Measurements from ENCODE around the gene TSGA10IP. TPM values are rescaled to one million over a fixed set of nuclear protein-coding genes. Genes with fewer than 3 reads are reported as not detected.

Gene TSGA10IP
- total and polyA plus RNA-seq, 10 of the 15 experiments (the other 5 are each of a cell fraction or from before 2014, with no cell fraction given): not detected

- POLR2A ChIA-PET: interaction anchor here (0.6 to 4.9 kb wide), 6 partner anchors 9 to 226 kb away, joined by 3 to 67 read pairs (median 6); partner anchors contain the start of genes CCDC85B and FIBP
- BruUV-seq (replicated peaks): no TSS peak
- in situ Hi-C loops (cut with MboI) (no loop called here), intact Hi-C loops (cut with micrococcal nuclease; ENCODE audit: unreplicated experiment) (no loop called here)
- peaks cover 9% of the 10 kb centered on the region for H3K79me2 ChIP-seq (ENCODE audit: control insufficient read depth, insufficient read depth, low read length)
- CTCF ChIA-PET: interaction anchor here (0.6 to 6.5 kb wide), 4 partner anchors 11 to 87 kb away, joined by 3 to 67 read pairs (median 12); partner anchors contain the start of genes CCDC85B and FIBP
- peak within 1 kb of the TSS; percentile 3 for H3K9ac ChIP-seq (ENCODE audit: control insufficient read depth, insufficient read depth, low read length)
- DNase-seq (ENCODE audit: low read depth, low spot score) (peak; percentile 57), FAIRE-seq (peak; percentile 56), ATAC-seq (peak; percentile 89)
- WGBS (ENCODE audit: insufficient coverage, insufficient replicate concordance, low lambda C conversion rate, missing lambda C conversion rate): 2% methylated on average over 71 of the region's 80 CpGs
- no peaks in the 10 kb centered on the region for H3K36me3 ChIP-seq (ENCODE audit: control insufficient read depth in 2 of 2, insufficient read depth in 2 of 2, low read length in 1 of 2)
- peak within 1 kb of the TSS; percentile 64 for H2AFZ ChIP-seq (ENCODE audit: control insufficient read depth, low read depth, low read length)
- RAD21 ChIA-PET (ENCODE audit: unreplicated experiment): interaction anchor here (0.5 to 2.6 kb wide), 4 partner anchors 9 to 199 kb away, joined by 4 to 23 read pairs (median 5); partner anchors contain the start of genes CCDC85B and MUS81
- no peaks in the 10 kb centered on the region for H3K9me3 ChIP-seq (replicated peaks; ENCODE audit: control insufficient read depth, insufficient read depth, low read length)
- H3K4me3 ChIP-seq: peak within 1 kb of the TSS; percentile 84
- no peaks in the 10 kb centered on the region for H4K20me1 ChIP-seq (ENCODE audit: control insufficient read depth, insufficient read depth)
- no peaks in the 10 kb centered on the region; a peak in 1 of 4 replicates for H3K27me3 ChIP-seq (replicated peaks in 1 of 2; ENCODE audit: control insufficient read depth in 2 of 2, insufficient read depth in 2 of 2, low read length in 1 of 2)
- 0 out of 2 replicates have a peak, but pooled peaks cover 6% of the 10 kb centered on the region for H3K4me1 ChIP-seq (ENCODE audit: control insufficient read depth, insufficient read depth, low read length)
- peak within 1 kb of the TSS; percentile 86 for H3K4me2 ChIP-seq (ENCODE audit: control insufficient read depth, insufficient read depth)
- SMC1A ChIA-PET (ENCODE audit: uncharacterized antibody, unreplicated experiment): interaction anchor here (0.8 to 5.6 kb wide), 4 partner anchors 11 to 91 kb away, joined by 3 to 47 read pairs (median 5); partner anchors contain the start of genes CCDC85B and FIBP
- peak within 1 kb of the TSS; percentile 9; the same call in 1 of the 2 replicates for H3K27ac ChIP-seq (ENCODE audit: control insufficient read depth, insufficient read depth)
- TF ChIP-seq MTA2 (IDR thresholded peaks at IDR 0.05; ENCODE audit: low read depth): no peak
- no peak for TF ChIP-seq MYB (IDR thresholded peaks at IDR 0.05; ENCODE audit: borderline replicate concordance, low read depth, low read length)
- TF ChIP-seq BCL11A (IDR thresholded peaks at IDR 0.05; ENCODE audit: low read depth, low read length): no peak
- no peak for TF ChIP-seq SUZ12 (IDR thresholded peaks at IDR 0.05; ENCODE audit: unreplicated experiment)
- peak; percentile 89 for TF ChIP-seq FOXK2 (IDR thresholded peaks at IDR 0.05)
- TF ChIP-seq MLLT1 (IDR thresholded peaks at IDR 0.05): no peak
- no peak for TF ChIP-seq MEF2B (IDR thresholded peaks at IDR 0.05; ENCODE audit: partially characterized antibody, poor library complexity, severe bottlenecking)
- TF ChIP-seq KAT2A (conservative IDR thresholded peaks at IDR 0.05; ENCODE audit: control insufficient read depth, low read depth, low read length): no peak
- TF ChIP-seq TARDBP (IDR thresholded peaks at IDR 0.05; ENCODE audit: borderline replicate concordance): 0 out of 2 replicates have a peak, but pooled peaks have one; percentile 58
- no peak for TF ChIP-seq STAT1 (conservative IDR thresholded peaks at IDR 0.05)
- TF ChIP-seq FOS (IDR thresholded peaks at IDR 0.05; ENCODE audit: borderline replicate concordance, extremely low read depth, insufficient read length): no peak
- TF ChIP-seq ZBTB40 (IDR thresholded peaks at IDR 0.05; ENCODE audit: borderline replicate concordance): no peak
- TF ChIP-seq EZH2 (IDR thresholded peaks at IDR 0.05; ENCODE audit: borderline replicate concordance, control insufficient read depth, low read depth, low read length): no peak
- TF ChIP-seq RELA (IDR thresholded peaks at IDR 0.05; ENCODE audit: borderline replicate concordance, partially characterized antibody): peak; percentile 27
- no peak for TF ChIP-seq POLR2AphosphoS2 (IDR thresholded peaks at IDR 0.05; ENCODE audit: low read depth, low read length)
- TF ChIP-seq ETV6 (conservative IDR thresholded peaks at IDR 0.05 in 1 of 2, IDR thresholded peaks at IDR 0.05 in 1 of 2; ENCODE audit: borderline replicate concordance in 1 of 2, low read depth in 1 of 2): no peak
- TF ChIP-seq ZNF384 (IDR thresholded peaks at IDR 0.05; ENCODE audit: borderline replicate concordance, low read depth, low read length): no peak
Observed at GRCh38 chr11:65900125-65900898, 45.0 kb upstream of the TSGA10IP start, which contains the start of gene FOSL1. Gene FOSL1, minus strand, starts transcription at chr11:65900388. Its CDS starts 49 bp downstream, at chr11:65900339.
